Parathyroid adenoma (tissue), 2 donors: ENCODE data around the gene TDP1.

Experiments used
- H2AFZ ChIP-seq: fragments of 300-600 bp; sonication (generic); one replicate; pipeline ENCODE4 v1.7.0; 2017; ENCODE audit warnings: antibody characterized with exemption, mild to moderate bottlenecking
- H3K27ac ChIP-seq: fragments of 300-600 bp; sonication (generic); one replicate; pipeline ENCODE4 v1.7.0; 2017
- H3K27me3 ChIP-seq: fragments of 300-600 bp; sonication (generic); one replicate; pipeline ENCODE4 v1.7.0; 2017; ENCODE audit warnings: low read length; ENCODE audit not compliant: control insufficient read depth, insufficient read depth
- H3K36me3 ChIP-seq: fragments of 300-600 bp; sonication (generic); one replicate; pipeline ENCODE4 v1.7.0; 2017; ENCODE audit warnings: low read length; ENCODE audit not compliant: control insufficient read depth, insufficient read depth
- H3K4me1 ChIP-seq: fragments of 300-600 bp; sonication (generic); one replicate; pipeline ENCODE4 v1.7.0; 2017; ENCODE audit warnings: control low read depth
- H3K4me2 ChIP-seq: fragments of 300-600 bp; sonication (generic); one replicate; pipeline ENCODE4 v1.7.0; 2017; ENCODE audit warnings: low read length
- H3K4me3 ChIP-seq: fragments of 300-600 bp; sonication (generic); one replicate; pipeline ENCODE4 v1.7.0; 2017; ENCODE audit warnings: low read depth, low read length
- H3K79me2 ChIP-seq: fragments of 300-600 bp; sonication (generic); one replicate; pipeline ENCODE4 v1.7.0; 2017; ENCODE audit warnings: control low read depth
- H3K9ac ChIP-seq: fragments of 300-600 bp; sonication (generic); one replicate; pipeline ENCODE4 v1.7.0; 2017; ENCODE audit warnings: mild to moderate bottlenecking
- H3K9me3 ChIP-seq: fragments of 300-600 bp; sonication (generic); one replicate; pipeline ENCODE4 v1.7.0; 2017; ENCODE audit warnings: low read length; ENCODE audit not compliant: control insufficient read depth
- CTCF ChIP-seq: fragments of 300-600 bp; sonication (generic); IDR thresholded peaks from one replicate; pipeline ENCODE4 v1.7.0; 2017; ENCODE audit warnings: antibody characterized with exemption, mild to moderate bottlenecking
- donor health status: primary hyperparathyroidism.

The TDP1 gene

DNA sequence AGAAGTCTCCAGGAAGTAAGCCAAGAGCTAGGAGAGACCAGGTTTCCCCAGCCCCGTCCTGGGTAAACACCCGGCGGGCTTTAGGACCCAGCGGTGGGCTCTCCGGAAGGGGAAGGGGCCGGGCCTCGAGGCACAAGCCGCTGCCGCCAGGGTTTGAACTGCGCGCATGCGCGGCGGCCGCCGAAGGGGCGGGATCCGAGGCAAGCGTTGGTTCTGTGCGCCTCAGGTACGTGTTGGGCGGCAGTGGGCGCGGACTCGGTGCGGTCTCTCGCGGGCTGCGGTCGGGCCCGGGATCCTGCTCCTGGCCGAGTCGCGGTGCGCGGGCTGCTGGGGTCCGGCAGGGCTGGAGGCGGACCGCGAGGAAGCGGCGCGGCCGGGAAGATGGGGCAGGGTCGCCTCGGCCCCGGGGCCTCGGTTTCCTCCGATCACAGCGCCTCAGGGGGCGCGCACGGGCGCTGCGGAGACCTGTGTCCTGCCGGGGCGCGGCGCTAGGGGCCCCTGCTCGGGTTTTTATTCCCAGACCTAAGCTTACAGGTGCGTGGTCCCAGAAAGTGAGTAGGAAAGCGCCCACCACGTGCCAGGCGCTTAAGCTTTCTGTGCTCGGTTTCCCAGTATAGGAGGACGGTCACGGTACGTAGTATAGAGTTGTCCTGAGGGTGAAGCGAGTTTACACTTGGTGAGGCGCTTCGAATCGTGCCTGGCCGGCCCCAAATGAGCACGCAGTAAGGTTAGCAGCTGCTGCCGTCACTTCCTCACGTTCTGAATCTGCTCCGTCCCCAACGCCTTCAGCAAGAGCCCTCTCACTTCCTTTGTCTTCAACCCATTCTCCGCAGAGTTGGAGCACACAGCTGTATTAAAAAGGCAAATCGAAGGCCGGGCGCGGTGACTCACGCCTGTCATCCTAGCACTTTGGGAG lies at the start of gene TDP1:
Gene TDP1, plus strand, starts transcription at position 183 of the 916 bp plus-strand sequence. CDS start 7,188 bp downstream, outside the sequence.
- H3K9me3 ChIP-seq, result no peaks in the 10 kb centered on the region
- peak within 1 kb of the TSS; percentile 93 for H3K4me2 ChIP-seq
- no peaks in the 10 kb centered on the region for H3K79me2 ChIP-seq
- no peak within 1 kb of the TSS for H3K9ac ChIP-seq
- peak within 1 kb of the TSS; percentile 74 for H2AFZ ChIP-seq
- no peaks in the 10 kb centered on the region for H3K27me3 ChIP-seq
- peak within 1 kb of the TSS; percentile 76 for H3K27ac ChIP-seq
- peaks cover 13% of the 10 kb centered on the region for H3K4me1 ChIP-seq
- peak within 1 kb of the TSS; percentile 90 for H3K4me3 ChIP-seq
- H3K36me3 ChIP-seq, result no peaks in the 10 kb centered on the region
- peak; percentile 15 for TF ChIP-seq CTCF

DNA sequence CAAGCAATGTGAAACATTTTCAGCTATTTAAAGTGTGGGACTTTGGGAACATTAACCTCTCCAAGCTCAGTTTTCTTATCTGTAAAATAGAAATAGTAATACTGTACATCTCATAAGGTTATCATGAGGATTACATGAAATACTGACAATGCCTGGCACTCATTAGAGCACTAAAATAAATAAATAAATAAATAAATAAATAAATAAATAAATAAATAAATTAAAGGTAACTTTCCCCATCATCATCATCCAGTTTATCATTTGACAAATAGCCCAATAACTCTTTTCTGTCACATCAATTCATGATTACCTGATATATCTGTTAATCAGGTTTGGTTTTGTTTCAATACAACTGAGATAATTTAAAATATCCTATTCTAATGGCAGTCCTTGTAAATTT lies 49.7 kb upstream of the TDP1 start:
- Histone ChIP-seq H3K9me3 (no peaks in the 10 kb centered on the region), H3K27me3 (no peaks in the 10 kb centered on the region), H3K79me2 (no peaks in the 10 kb centered on the region), H3K4me2 (no peak overlapping the region), H3K4me3 (no peak overlapping the region), H3K9ac (no peak overlapping the region), H2AFZ (no peak overlapping the region), H3K27ac (no peak overlapping the region), H3K36me3 (no peaks in the 10 kb centered on the region), H3K4me1 (peaks cover 3% of the 10 kb centered on the region)
- no peak for TF ChIP-seq CTCF

GRCh38 chr14:89907655-89908054 lies 48.1 kb upstream of the TDP1 start:
- Histone ChIP-seq H3K9ac (no peak overlapping the region), H3K9me3 (no peaks in the 10 kb centered on the region), H3K36me3 (no peaks in the 10 kb centered on the region), H3K4me3 (no peak overlapping the region), H3K4me1 (peaks cover 3% of the 10 kb centered on the region), H2AFZ (no peak overlapping the region), H3K27me3 (no peaks in the 10 kb centered on the region), H3K27ac (no peak overlapping the region), H3K4me2 (no peak overlapping the region), H3K79me2 (no peaks in the 10 kb centered on the region)
- no peak for TF ChIP-seq CTCF

DNA sequence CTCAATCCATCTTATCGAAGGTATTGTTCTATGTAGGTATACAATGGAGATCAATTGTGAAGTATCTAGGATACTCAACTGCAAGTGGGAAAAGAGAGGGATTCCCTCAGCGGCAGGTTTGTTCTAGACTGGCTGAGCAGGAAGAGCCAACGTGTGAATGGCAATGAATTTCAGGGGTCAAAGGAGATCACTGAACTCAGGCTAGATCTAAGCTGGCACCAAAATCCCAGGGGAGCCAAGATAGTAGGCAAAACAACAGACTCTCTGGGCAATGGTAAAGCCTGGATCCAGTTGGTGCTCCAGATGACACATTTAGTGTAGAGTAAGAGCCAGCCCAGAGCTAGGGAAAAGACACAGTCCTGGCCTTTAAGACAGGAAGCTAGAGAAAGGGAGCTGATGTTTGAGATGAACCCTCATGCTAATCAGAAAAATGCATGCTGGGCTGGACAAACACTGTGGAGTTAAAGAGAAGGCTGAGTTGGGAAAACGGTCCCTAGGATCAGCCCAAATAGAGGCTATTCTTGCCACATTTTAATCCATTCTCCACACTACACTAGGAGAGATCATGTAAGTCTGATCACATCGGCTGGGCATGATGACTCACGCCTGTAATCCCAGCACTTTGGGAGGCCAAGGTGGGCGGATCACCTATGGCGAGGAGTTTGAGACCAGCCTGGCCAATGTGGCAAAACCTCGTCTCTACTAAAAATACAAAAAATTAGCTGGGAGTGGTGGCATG lies 46.8 kb upstream of the TDP1 start:
- Histone ChIP-seq H3K79me2 (no peaks in the 10 kb centered on the region), H3K9me3 (no peaks in the 10 kb centered on the region), H3K4me1 (peaks cover 3% of the 10 kb centered on the region), H3K4me2 (no peak overlapping the region), H3K27me3 (no peaks in the 10 kb centered on the region), H3K4me3 (no peak overlapping the region), H3K27ac (no peak overlapping the region), H2AFZ (no peak overlapping the region), H3K36me3 (no peaks in the 10 kb centered on the region), H3K9ac (no peak overlapping the region)
- TF ChIP-seq CTCF, result no peak
